Stomach (tissue), 4 donors: ENCODE results near the gene STK38L.

Experiments used
- EP300 ChIP-seq: sonication (generic); formaldehyde crosslinking; IDR thresholded peaks from one replicate; pipeline ENCODE4 v1.6.1; 2017; ENCODE audit warnings: antibody characterized with exemption
- POLR2A ChIP-seq, 4 donors: fragments of 450-650 bp; IDR thresholded peaks; one replicate each; pipeline ENCODE4 v1.6.1; 2016; ENCODE audit warnings: antibody characterized with exemption in 4 of 4, control low read depth in 2 of 4, mild to moderate bottlenecking in 1 of 4, moderate library complexity in 1 of 4
- TF ChIP-seq, protein P1 (sequence below), 7 experiments: fragments of 450-650 bp in 4 of 7; fragments of 200-600 bp in 3 of 7; sonication (generic) in 3 of 7; IDR thresholded peaks; one replicate each; pipeline ENCODE4 v1.5.1; 2016 to 2019; ENCODE audit warnings: antibody characterized with exemption in 7 of 7, control low read depth in 2 of 7, mild to moderate bottlenecking in 1 of 7

DNA sequence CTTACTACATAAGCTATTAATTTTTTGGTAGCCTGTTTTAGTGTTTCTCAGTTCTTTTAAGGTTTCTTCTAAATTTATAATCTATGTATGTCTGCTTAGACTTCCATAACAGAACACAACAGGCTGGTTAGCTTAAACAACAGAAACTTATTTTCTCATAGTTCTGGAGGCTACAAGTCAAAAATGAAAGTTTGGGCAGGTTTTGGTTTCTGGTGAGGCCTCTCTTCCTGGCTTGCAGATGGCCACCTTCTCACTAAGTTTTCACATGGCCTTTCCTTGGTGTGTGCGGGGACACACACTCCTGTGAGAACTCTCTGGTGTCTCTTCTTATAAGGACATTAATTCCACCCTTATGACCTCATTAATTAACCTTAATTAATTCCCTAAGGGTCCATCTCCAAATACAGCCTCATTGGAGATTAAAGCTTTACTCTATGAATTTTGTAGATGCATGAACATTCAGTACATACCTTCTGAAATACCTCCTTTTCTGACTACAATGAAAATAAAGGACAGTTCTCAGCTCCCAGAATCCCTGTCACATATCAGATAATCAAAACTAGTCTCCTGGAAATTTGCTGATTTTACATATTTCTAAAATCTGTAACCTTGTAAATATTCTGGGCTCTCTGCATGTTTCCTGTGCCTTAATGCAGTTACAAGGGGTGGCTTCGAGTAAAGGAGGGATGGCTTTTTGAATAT is 65.4 kb downstream of the STK38L start:
- TF ChIP-seq, protein P1, sequence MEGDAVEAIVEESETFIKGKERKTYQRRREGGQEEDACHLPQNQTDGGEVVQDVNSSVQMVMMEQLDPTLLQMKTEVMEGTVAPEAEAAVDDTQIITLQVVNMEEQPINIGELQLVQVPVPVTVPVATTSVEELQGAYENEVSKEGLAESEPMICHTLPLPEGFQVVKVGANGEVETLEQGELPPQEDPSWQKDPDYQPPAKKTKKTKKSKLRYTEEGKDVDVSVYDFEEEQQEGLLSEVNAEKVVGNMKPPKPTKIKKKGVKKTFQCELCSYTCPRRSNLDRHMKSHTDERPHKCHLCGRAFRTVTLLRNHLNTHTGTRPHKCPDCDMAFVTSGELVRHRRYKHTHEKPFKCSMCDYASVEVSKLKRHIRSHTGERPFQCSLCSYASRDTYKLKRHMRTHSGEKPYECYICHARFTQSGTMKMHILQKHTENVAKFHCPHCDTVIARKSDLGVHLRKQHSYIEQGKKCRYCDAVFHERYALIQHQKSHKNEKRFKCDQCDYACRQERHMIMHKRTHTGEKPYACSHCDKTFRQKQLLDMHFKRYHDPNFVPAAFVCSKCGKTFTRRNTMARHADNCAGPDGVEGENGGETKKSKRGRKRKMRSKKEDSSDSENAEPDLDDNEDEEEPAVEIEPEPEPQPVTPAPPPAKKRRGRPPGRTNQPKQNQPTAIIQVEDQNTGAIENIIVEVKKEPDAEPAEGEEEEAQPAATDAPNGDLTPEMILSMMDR (IDR thresholded peaks at IDR 0.05), result no peak
- TF ChIP-seq POLR2A (IDR thresholded peaks at IDR 0.05), result no peak
- no peak for TF ChIP-seq EP300
